ENCODE measurements around the gene SYNPO2. TPM values are rescaled to one million over a fixed set of nuclear protein-coding genes. Genes with fewer than 3 reads are reported as not detected.

Gene SYNPO2
- polyA plus RNA-seq, 1 experiment = 5.1 TPM

DNA sequence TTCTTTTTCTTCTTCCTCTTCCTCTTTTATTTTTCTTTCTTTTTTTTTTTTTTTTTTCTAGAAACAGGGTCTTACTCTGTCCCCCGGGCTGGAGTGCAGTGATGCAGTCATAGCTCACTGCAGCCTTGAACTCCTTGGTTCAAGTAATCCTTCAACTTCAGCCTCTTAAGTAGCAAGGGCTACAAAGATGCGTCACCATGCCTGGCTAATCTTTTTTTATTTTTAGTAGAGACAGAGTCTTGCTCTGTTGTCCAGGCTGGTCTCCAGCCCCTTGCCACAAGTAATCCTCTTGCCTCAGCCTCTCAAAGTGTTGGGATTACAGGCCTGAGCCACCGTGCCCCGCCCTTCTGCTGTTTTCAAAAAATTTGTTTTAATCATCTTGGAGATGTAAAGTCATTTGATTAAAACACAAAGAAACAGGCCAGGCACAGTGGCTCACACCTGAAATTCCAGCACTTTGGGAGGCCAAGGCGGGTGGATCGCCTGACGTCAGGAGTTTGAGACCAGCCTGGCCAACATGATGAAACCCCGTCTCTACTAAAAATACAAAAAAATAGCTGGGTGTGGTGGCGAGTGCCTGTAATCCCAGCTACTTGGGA is 28.1 kb downstream of the SYNPO2 start:
- POLR2A ChIA-PET = interaction anchor here (0.6 kb wide), 1 partner anchor 203 kb away, joined by 5 read pairs; no protein-coding TSS in a partner anchor
- H3K9me3 ChIP-seq (ENCODE audit: control insufficient read depth, insufficient read depth, low read length) = no peaks in the 10 kb centered on the region
- H3K4me3 ChIP-seq (ENCODE audit: low read depth, low read length) = no peak overlapping the region
- H3K27ac ChIP-seq (ENCODE audit: low read depth, low read length) = no peak overlapping the region
- TF ChIP-seq, protein P1, sequence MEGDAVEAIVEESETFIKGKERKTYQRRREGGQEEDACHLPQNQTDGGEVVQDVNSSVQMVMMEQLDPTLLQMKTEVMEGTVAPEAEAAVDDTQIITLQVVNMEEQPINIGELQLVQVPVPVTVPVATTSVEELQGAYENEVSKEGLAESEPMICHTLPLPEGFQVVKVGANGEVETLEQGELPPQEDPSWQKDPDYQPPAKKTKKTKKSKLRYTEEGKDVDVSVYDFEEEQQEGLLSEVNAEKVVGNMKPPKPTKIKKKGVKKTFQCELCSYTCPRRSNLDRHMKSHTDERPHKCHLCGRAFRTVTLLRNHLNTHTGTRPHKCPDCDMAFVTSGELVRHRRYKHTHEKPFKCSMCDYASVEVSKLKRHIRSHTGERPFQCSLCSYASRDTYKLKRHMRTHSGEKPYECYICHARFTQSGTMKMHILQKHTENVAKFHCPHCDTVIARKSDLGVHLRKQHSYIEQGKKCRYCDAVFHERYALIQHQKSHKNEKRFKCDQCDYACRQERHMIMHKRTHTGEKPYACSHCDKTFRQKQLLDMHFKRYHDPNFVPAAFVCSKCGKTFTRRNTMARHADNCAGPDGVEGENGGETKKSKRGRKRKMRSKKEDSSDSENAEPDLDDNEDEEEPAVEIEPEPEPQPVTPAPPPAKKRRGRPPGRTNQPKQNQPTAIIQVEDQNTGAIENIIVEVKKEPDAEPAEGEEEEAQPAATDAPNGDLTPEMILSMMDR (IDR thresholded peaks at IDR 0.05; ENCODE audit: low read depth, low read length) = no peak
- DNase-seq (ENCODE audit: low read depth, low spot score) = no peak
- H3K27me3 ChIP-seq (ENCODE audit: control insufficient read depth, insufficient read depth, low read length) = no peaks in the 10 kb centered on the region
- CTCF ChIA-PET = interaction anchor here (0.7 kb wide), 1 partner anchor 524 kb away, joined by 3 read pairs; no protein-coding TSS in a partner anchor

DNA sequence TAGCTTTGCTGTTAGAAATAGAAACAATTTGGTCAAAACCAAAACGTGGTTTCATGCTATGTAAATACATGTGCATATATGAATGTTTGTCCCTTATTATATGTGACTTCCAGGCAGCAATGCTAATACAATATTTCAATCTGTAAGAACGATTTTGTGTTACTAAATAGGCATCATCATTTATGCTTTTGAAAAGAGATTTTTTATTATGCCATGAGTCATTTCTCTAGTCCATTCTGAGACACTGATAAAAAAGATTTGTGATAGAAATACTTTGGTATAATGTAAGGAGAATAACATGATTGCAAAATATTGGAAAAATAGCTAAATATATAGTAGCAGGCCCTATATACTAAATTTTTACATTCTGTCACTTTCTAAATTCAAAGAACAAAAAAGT is 28.9 kb downstream of the SYNPO2 start:
- Histone ChIP-seq H3K27me3 (ENCODE audit: control insufficient read depth, insufficient read depth, low read length) (no peaks in the 10 kb centered on the region), H3K4me3 (ENCODE audit: low read depth, low read length) (no peak overlapping the region), H3K27ac (ENCODE audit: low read depth, low read length) (peak overlapping the region; percentile 49), H3K9me3 (ENCODE audit: control insufficient read depth, insufficient read depth, low read length) (no peaks in the 10 kb centered on the region)
- ChIA-PET CTCF (no interaction called here), POLR2A (interaction anchor here (0.9 kb wide), 1 partner anchor 50 kb away, joined by 3 read pairs; no protein-coding TSS in a partner anchor)
- TF ChIP-seq, protein P1 (IDR thresholded peaks at IDR 0.05; ENCODE audit: low read depth, low read length) = no peak
- no peak for DNase-seq (ENCODE audit: low read depth, low spot score)

DNA sequence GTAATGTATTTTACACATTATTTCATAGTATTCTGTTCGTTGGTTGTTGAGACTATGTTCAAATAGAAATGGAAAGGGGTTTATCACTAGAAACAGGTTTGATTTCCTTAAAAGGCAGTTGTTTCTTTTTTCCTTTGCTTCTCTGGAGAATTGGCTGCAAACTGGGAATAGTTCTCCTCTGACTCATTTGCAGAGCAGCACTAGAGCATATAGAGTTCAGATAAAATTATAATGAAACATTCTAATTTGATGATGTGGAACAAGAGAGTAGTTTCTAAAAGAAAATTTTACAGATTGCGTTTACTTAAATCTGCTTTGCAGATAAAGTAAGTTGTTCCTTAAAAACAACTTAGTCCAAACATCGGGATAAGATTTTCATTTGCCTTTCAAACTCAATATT is 29.7 kb downstream of the SYNPO2 start:
- H3K27me3 ChIP-seq (ENCODE audit: control insufficient read depth, insufficient read depth, low read length) = no peaks in the 10 kb centered on the region
- ChIA-PET CTCF (no interaction called here), POLR2A (interaction anchor here (0.9 kb wide), 1 partner anchor 49 kb away, joined by 3 read pairs; no protein-coding TSS in a partner anchor)
- H3K9me3 ChIP-seq (ENCODE audit: control insufficient read depth, insufficient read depth, low read length) = no peaks in the 10 kb centered on the region
- H3K27ac ChIP-seq (ENCODE audit: low read depth, low read length) = no peak overlapping the region
- peak; percentile 77 for DNase-seq (ENCODE audit: low read depth, low spot score)
- TF ChIP-seq, protein P1 (IDR thresholded peaks at IDR 0.05; ENCODE audit: low read depth, low read length) = no peak
- no peak overlapping the region; the same call in 1 of the 2 replicates for H3K4me3 ChIP-seq (ENCODE audit: low read depth, low read length)

DNA sequence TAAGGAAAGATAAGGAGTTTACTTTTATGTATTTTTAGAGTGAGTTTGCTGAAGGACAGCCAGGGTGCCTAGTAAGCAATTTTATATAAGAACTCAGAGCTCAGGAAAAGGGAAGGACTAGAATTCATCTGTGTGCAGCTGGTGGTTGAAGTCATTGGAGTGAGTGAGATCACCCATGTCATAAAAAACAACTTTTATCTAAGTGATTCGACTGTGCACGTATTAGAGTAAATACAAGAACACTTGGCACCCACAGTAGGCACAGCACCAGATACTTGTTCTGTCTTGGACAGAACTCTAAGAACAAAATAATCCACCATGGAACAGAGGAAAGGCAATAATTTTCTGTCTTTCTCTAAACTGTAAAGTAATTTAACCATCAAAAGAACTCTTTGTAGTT is 31.6 kb downstream of the SYNPO2 start:
- H3K9me3 ChIP-seq (ENCODE audit: control insufficient read depth, insufficient read depth, low read length) = no peaks in the 10 kb centered on the region
- TF ChIP-seq, protein P1 (IDR thresholded peaks at IDR 0.05; ENCODE audit: low read depth, low read length) = no peak
- ChIA-PET CTCF (interaction anchor here (0.8 kb wide), 1 partner anchor 31 kb away, joined by 3 read pairs; the partner anchor contains the start of gene SYNPO2), POLR2A (no interaction called here)
- no peak overlapping the region for H3K27ac ChIP-seq (ENCODE audit: low read depth, low read length)
- H3K27me3 ChIP-seq (ENCODE audit: control insufficient read depth, insufficient read depth, low read length) = no peaks in the 10 kb centered on the region
- H3K4me3 ChIP-seq (ENCODE audit: low read depth, low read length) = no peak overlapping the region
- no peak for DNase-seq (ENCODE audit: low read depth, low spot score)

DNA sequence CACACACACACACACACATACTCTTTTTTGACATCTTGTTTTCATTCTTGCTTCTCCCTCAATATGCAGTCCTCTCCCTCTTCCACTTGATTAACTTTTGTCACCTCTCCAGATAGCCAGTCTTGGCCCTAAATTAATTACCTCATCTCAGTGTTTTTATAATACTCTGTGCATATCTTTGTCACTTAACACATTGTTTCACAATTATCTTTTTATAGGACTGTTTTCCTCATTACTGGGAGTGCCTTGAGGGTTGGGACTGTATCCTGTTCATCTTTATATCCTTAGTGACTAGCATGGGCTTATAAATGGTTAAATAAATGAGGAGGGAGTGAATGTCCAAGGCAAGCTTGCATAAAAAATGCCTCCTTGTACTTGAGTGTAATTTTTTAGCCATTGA is 33.1 kb downstream of the SYNPO2 start:
- Histone ChIP-seq H3K4me3 (ENCODE audit: low read depth, low read length) (no peak overlapping the region), H3K27me3 (ENCODE audit: control insufficient read depth, insufficient read depth, low read length) (no peaks in the 10 kb centered on the region), H3K27ac (ENCODE audit: low read depth, low read length) (no peak overlapping the region), H3K9me3 (ENCODE audit: control insufficient read depth, insufficient read depth, low read length) (no peaks in the 10 kb centered on the region)
- ChIA-PET CTCF (no interaction called here), POLR2A (no interaction called here)
- TF ChIP-seq, protein P1 (IDR thresholded peaks at IDR 0.05; ENCODE audit: low read depth, low read length) = no peak
- DNase-seq (ENCODE audit: low read depth, low spot score) = no peak

All from AG04450 (cell line).